CD14-positive monocyte (primary cell): ENCODE measurements around the gene MBL2. TPM values are rescaled to one million over a fixed set of nuclear protein-coding genes. Genes with fewer than 3 reads are reported as not detected.
A peak's percentile ranks its signal among the peaks of the same experiment; 100 is the strongest.

Experiments used
- DNase-seq, 3 donors: peaks; one replicate each; pipeline ENCODE4 v3.0.0-alpha.2; 2011 to 2022
- H2AFZ ChIP-seq: 2 replicates; pipeline ENCODE4 v1.6.0; 2012; ENCODE audit warnings: mild to moderate bottlenecking, low read depth, low read length, inconsistent platforms; ENCODE audit not compliant: insufficient read depth, poor library complexity, severe bottlenecking
- H3K27ac ChIP-seq, 2 donors: 1 replicate in 1 of 2; 2 replicates in 1 of 2; pipeline ENCODE4 v1.5.1; 2012 to 2013; ENCODE audit warnings: low read length in 2 of 2, control low read depth in 1 of 2, inconsistent platforms in 1 of 2, low read depth in 1 of 2, mild to moderate bottlenecking in 1 of 2
- H3K27me3 ChIP-seq, 2 donors: one replicate each; pipeline versions ENCODE4 v1.6.0 to v1.6.1; 2011 to 2013; ENCODE audit warnings: low read length in 2 of 2; ENCODE audit not compliant: control insufficient read depth in 2 of 2, insufficient read depth in 2 of 2
- H3K36me3 ChIP-seq, 2 donors: replicated peaks in 1 of 2; 1 replicate in 1 of 2; 2 replicates in 1 of 2; pipeline versions ENCODE4 v1.5.1 to v1.6.1; 2012 to 2013; ENCODE audit warnings: low read length in 2 of 2, control low read depth in 1 of 2, inconsistent platforms in 1 of 2, mild to moderate bottlenecking in 1 of 2; ENCODE audit not compliant: insufficient read depth in 2 of 2, control insufficient read depth in 1 of 2
- H3K4me1 ChIP-seq, 2 donors: 1 replicate in 1 of 2; 2 replicates in 1 of 2; pipeline versions ENCODE4 v1.5.1 to v1.6.1; 2012 to 2013; ENCODE audit warnings: low read length in 2 of 2, control low read depth in 1 of 2, inconsistent platforms in 1 of 2, mild to moderate bottlenecking in 1 of 2, moderate library complexity in 1 of 2; ENCODE audit not compliant: insufficient read depth in 2 of 2, control insufficient read depth in 1 of 2
- H3K4me2 ChIP-seq: replicated peaks from 2 replicates; pipeline ENCODE3; 2012; ENCODE audit warnings: low read length, moderate library complexity, mild to moderate bottlenecking; ENCODE audit not compliant: poor library complexity, severe bottlenecking; ENCODE audit errors: extremely low read depth
- H3K4me3 ChIP-seq, 3 experiments: fragments of 200-600 bp in 1 of 3; sonication (generic) in 1 of 3; replicated peaks in 1 of 3; 1 replicate in 2 of 3; 2 replicates in 1 of 3; pipeline ENCODE4 v1.5.1; 2011 to 2013; ENCODE audit warnings: low read length in 3 of 3, mild to moderate bottlenecking in 3 of 3, control low read depth in 2 of 3, low read depth in 2 of 3, inconsistent platforms in 1 of 3, moderate library complexity in 1 of 3
- H3K79me2 ChIP-seq: 2 replicates; pipeline ENCODE4 v1.6.0; 2012; ENCODE audit warnings: mild to moderate bottlenecking, control low read depth, inconsistent platforms, low read length, moderate library complexity; ENCODE audit not compliant: insufficient read depth
- H3K9ac ChIP-seq: 2 replicates; pipeline ENCODE4 v1.6.0; 2017; ENCODE audit warnings: low read length, mild to moderate bottlenecking; ENCODE audit not compliant: insufficient read depth, poor library complexity, severe bottlenecking
- H3K9me3 ChIP-seq, 2 donors: replicated peaks in 1 of 2; 1 replicate in 1 of 2; 2 replicates in 1 of 2; pipeline versions ENCODE4 v1.5.1 to v1.6.1; 2012 to 2013; ENCODE audit warnings: low read length in 2 of 2, control low read depth in 1 of 2; ENCODE audit not compliant: control insufficient read depth in 1 of 2, insufficient read depth in 1 of 2
- H4K20me1 ChIP-seq: 2 replicates; pipeline ENCODE4 v1.6.0; 2012; ENCODE audit warnings: mild to moderate bottlenecking, low read length, control low read depth, moderate library complexity; ENCODE audit not compliant: insufficient read depth
- H3K27ac Mint-ChIP-seq, 7 donors: one replicate each; pipeline ENCODE4 v1.8.0; 2020; ENCODE audit warnings: mild to moderate bottlenecking in 7 of 7, mixed read lengths in 7 of 7, moderate library complexity in 6 of 7, inconsistent platforms in 2 of 7
- H3K27me3 Mint-ChIP-seq, 3 donors: one replicate each; pipeline ENCODE4 v1.8.0; 2021 to 2022; ENCODE audit warnings: low read depth in 3 of 3, mild to moderate bottlenecking in 3 of 3, mixed read lengths in 3 of 3, moderate library complexity in 3 of 3, inconsistent platforms in 1 of 3
- H3K36me3 Mint-ChIP-seq, 2 donors: one replicate each; pipeline ENCODE4 v1.8.0; 2020; ENCODE audit warnings: mixed read lengths in 2 of 2, inconsistent platforms in 1 of 2, mild to moderate bottlenecking in 1 of 2
- H3K4me1 Mint-ChIP-seq: one replicate; pipeline ENCODE4 v1.8.0; 2020; ENCODE audit warnings: mild to moderate bottlenecking, mixed read lengths
- H3K4me3 Mint-ChIP-seq, 2 donors: one replicate each; pipeline ENCODE4 v1.8.0; 2020; ENCODE audit warnings: mild to moderate bottlenecking in 2 of 2, mixed read lengths in 2 of 2, moderate library complexity in 1 of 2
- H3K9me3 Mint-ChIP-seq, 7 donors: one replicate each; pipeline ENCODE4 v1.8.0; 2020 to 2022; ENCODE audit warnings: mixed read lengths in 7 of 7, mild to moderate bottlenecking in 6 of 7, moderate library complexity in 6 of 7, inconsistent platforms in 2 of 7
- CTCF ChIP-seq: fragments of 200-600 bp; IDR thresholded peaks from one replicate; pipeline ENCODE4 v1.8.0; 2022; ENCODE audit warnings: antibody characterized with exemption, mild to moderate bottlenecking
- WGBS: methylation state at CpG from one replicate; pipeline ENCODE4 v1.1.5; 2013; ENCODE audit warnings: missing lambda C conversion rate; ENCODE audit not compliant: insufficient coverage; 5-methylcytosine and 5-hydroxymethylcytosine counted together
- intact Hi-C, 2 donors: fragments of 100-400 bp; cut with micrococcal nuclease; formaldehyde crosslinking; loops; one replicate each; pipeline versions ENCODE4 v1.15.0 to v1.15.1; 2023
- polyA plus RNA-seq, 3 donors: library from polyadenylated mRNA; depleted of rRNA in 1 of 3; unstranded in 2 of 3; stranded (reverse) in 1 of 3; fragments of 300-500 nt in 2 of 3; fragments of >200 nt in 1 of 3; fragmentation: Illumina TruSeq in 2 of 3; gene quantifications; 1 replicate in 2 of 3; 2 replicates in 1 of 3; pipeline ENCODE4 v1.2.3, GENCODE V29; 2012 to 2021

The MBL2 gene
- polyA plus RNA-seq, 3 donors, result not detected

- no peaks in the 10 kb centered on the region for H3K9me3 ChIP-seq
- Mint-ChIP-seq H3K27ac (no peak overlapping the region), H3K4me3 (peak overlapping the region in 1 of 2 donors; percentile 61), H3K36me3 (no peaks in the 10 kb centered on the region), H3K4me1 (peaks cover 53% of the 10 kb centered on the region), H3K27me3 (peaks cover 0 to 4% (median 1%) of the 10 kb centered on the region in 3 donors), H3K9me3 (peaks cover 0 to 4% (median 0%) of the 10 kb centered on the region in 7 donors)
- H4K20me1 ChIP-seq, result no peaks in the 10 kb centered on the region
- no peak overlapping the region for H3K4me2 ChIP-seq
- H3K36me3 ChIP-seq, result no peaks in the 10 kb centered on the region
- H3K9ac ChIP-seq, result no peak overlapping the region
- TF ChIP-seq CTCF, result no peak
- no peak for DNase-seq
- no peak overlapping the region for H2AFZ ChIP-seq
- no peak overlapping the region for H3K27ac ChIP-seq
- peaks cover 39 to 46% of the 10 kb centered on the region in 2 donors for H3K4me1 ChIP-seq
- intact Hi-C loops, result no loop called here
- WGBS, result no CpG with 5 or more reads among the region's 3 CpGs
- no peaks in the 10 kb centered on the region for H3K27me3 ChIP-seq
- H3K4me3 ChIP-seq, result no peak overlapping the region
- no peaks in the 10 kb centered on the region for H3K79me2 ChIP-seq
Observed at GRCh38 chr10:52759154-52759553, 13.4 kb downstream of the MBL2 start.

- no peak for TF ChIP-seq CTCF
- no CpG with 5 or more reads among the region's 2 CpGs for WGBS
- intact Hi-C loops, result no loop called here
Observed at GRCh38 chr10:52758406-52758805, 14.2 kb downstream of the MBL2 start.

More at GRCh38 chr10:52758406-52758805, 14.2 kb downstream of the MBL2 start:
- Histone ChIP-seq H4K20me1 (no peaks in the 10 kb centered on the region), H2AFZ (no peak overlapping the region), H3K36me3 (no peaks in the 10 kb centered on the region), H3K4me2 (no peak overlapping the region), H3K4me1 (peaks cover 39 to 46% of the 10 kb centered on the region in 2 donors), H3K9me3 (no peaks in the 10 kb centered on the region), H3K79me2 (no peaks in the 10 kb centered on the region), H3K27ac (no peak overlapping the region), H3K9ac (no peak overlapping the region), H3K27me3 (no peaks in the 10 kb centered on the region), H3K4me3 (no peak overlapping the region)
- Mint-ChIP-seq H3K27ac (no peak overlapping the region), H3K36me3 (no peaks in the 10 kb centered on the region), H3K4me3 (no peak overlapping the region), H3K9me3 (peaks cover 0 to 4% (median 0%) of the 10 kb centered on the region in 7 donors), H3K4me1 (peaks cover 53% of the 10 kb centered on the region), H3K27me3 (peaks cover 0 to 4% (median 1%) of the 10 kb centered on the region in 3 donors)
- no peak for DNase-seq
